NB4 (cell line): ENCODE measurements around the gene TBC1D9.

ENCODE experiments used
- POLR2A ChIP-seq: IDR thresholded peaks from 2 replicates; pipeline ENCODE4 v1.6.1; 2011; ENCODE audit warnings: mild to moderate bottlenecking; ENCODE audit not compliant: insufficient read length; ENCODE audit errors: extremely low read depth
- TF ChIP-seq, protein P1 (sequence below): IDR thresholded peaks from one replicate; pipeline ENCODE4 v1.5.1; 2012; ENCODE audit warnings: low read depth, low read length

GRCh38 chr4:140704964-140705363, 51.2 kb downstream of the TBC1D9 start:
- TF ChIP-seq, protein P1, sequence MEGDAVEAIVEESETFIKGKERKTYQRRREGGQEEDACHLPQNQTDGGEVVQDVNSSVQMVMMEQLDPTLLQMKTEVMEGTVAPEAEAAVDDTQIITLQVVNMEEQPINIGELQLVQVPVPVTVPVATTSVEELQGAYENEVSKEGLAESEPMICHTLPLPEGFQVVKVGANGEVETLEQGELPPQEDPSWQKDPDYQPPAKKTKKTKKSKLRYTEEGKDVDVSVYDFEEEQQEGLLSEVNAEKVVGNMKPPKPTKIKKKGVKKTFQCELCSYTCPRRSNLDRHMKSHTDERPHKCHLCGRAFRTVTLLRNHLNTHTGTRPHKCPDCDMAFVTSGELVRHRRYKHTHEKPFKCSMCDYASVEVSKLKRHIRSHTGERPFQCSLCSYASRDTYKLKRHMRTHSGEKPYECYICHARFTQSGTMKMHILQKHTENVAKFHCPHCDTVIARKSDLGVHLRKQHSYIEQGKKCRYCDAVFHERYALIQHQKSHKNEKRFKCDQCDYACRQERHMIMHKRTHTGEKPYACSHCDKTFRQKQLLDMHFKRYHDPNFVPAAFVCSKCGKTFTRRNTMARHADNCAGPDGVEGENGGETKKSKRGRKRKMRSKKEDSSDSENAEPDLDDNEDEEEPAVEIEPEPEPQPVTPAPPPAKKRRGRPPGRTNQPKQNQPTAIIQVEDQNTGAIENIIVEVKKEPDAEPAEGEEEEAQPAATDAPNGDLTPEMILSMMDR, result no peak
- TF ChIP-seq POLR2A, result no peak
